IMR-90 (cell line): ENCODE measurements around the gene TMPRSS15. TPM values are rescaled to one million over a fixed set of nuclear protein-coding genes. Genes with fewer than 3 reads are reported as not detected.

ENCODE experiments used
- ATAC-seq: fragments of 200-7000 bp; cut with Tn5 transposase; 2 replicates; pipeline ENCODE4 v1.9.1; 2020; ENCODE audit warnings: low read depth, mild to moderate bottlenecking, moderate library complexity
- BruUV-seq: library from RNA; stranded (reverse); fragments of 400-500 nt; replicated peaks from 2 replicates; lab custom pipeline; 2021; lab: Mats Ljungman, UMichigan
- CTCF ChIA-PET: fragments of 300-600 bp; formaldehyde crosslinking; extraction: SDS; loops from one replicate; lab custom pipeline; 2021; ENCODE audit warnings: antibody characterized with exemption; lab: Yijun Ruan, JAX
- POLR2A ChIA-PET: fragments of 300-600 bp; sonication (Branson Sonifier 250); formaldehyde crosslinking; loops from one replicate; lab custom pipeline; 2022; ENCODE audit warnings: antibody characterized with exemption; ENCODE audit not compliant: unreplicated experiment; lab: Charles Lee
- DNase-seq: peaks from one replicate; pipeline ENCODE4 v3.0.0; 2013
- H2AFZ ChIP-seq: replicated peaks from 2 replicates; pipeline ENCODE3; 2013; ENCODE audit warnings: low read length, mild to moderate bottlenecking; ENCODE audit not compliant: poor library complexity
- H2AK5ac ChIP-seq: 2 replicates; pipeline ENCODE4 v1.6.1; 2013; ENCODE audit warnings: low read depth, low read length, inconsistent platforms
- H2AK9ac ChIP-seq: replicated peaks from 2 replicates; pipeline ENCODE3; 2013; ENCODE audit warnings: mild to moderate bottlenecking, low read depth, low read length, moderate library complexity; ENCODE audit not compliant: poor library complexity
- H2BK120ac ChIP-seq: 2 replicates; pipeline ENCODE4 v1.6.1; 2013; ENCODE audit warnings: low read depth, low read length, inconsistent platforms
- H2BK15ac ChIP-seq: 3 replicates; pipeline ENCODE4 v1.6.1; 2013; ENCODE audit warnings: low read depth, low read length, inconsistent platforms
- H2BK20ac ChIP-seq: 2 replicates; pipeline ENCODE4 v1.6.1; 2013; ENCODE audit warnings: low read depth, mild to moderate bottlenecking, inconsistent platforms, low read length, moderate library complexity
- H2BK5ac ChIP-seq: 2 replicates; pipeline ENCODE4 v1.6.1; 2013; ENCODE audit warnings: mild to moderate bottlenecking, low read depth, low read length, inconsistent platforms; ENCODE audit not compliant: poor library complexity, severe bottlenecking
- H3K14ac ChIP-seq: replicated peaks from 2 replicates; pipeline ENCODE4 v1.6.1; 2013; ENCODE audit warnings: low read depth, low read length, inconsistent platforms
- H3K18ac ChIP-seq: 2 replicates; pipeline ENCODE4 v1.6.1; 2013; ENCODE audit warnings: low read depth, low read length, control low read depth
- H3K23ac ChIP-seq: 2 replicates; pipeline ENCODE4 v1.6.1; 2013; ENCODE audit warnings: low read depth, low read length, inconsistent platforms
- H3K27ac ChIP-seq: 2 replicates; pipeline ENCODE4 v1.5.1; 2013; ENCODE audit warnings: mild to moderate bottlenecking, control low read depth, low read length; ENCODE audit not compliant: insufficient read depth
- H3K27me3 ChIP-seq: 2 replicates; pipeline ENCODE4 v1.6.1; 2013; ENCODE audit warnings: low read length; ENCODE audit not compliant: control insufficient read depth, insufficient read depth
- H3K36me3 ChIP-seq: 2 replicates; pipeline ENCODE4 v1.6.1; 2013; ENCODE audit warnings: low read length, mixed read lengths; ENCODE audit not compliant: control insufficient read depth, insufficient read depth
- H3K4ac ChIP-seq: 2 replicates; pipeline ENCODE4 v1.6.1; 2013; ENCODE audit warnings: low read depth, low read length, inconsistent platforms
- H3K4me1 ChIP-seq: 2 replicates; pipeline ENCODE4 v1.6.1; 2013; ENCODE audit warnings: low read length, mixed read lengths; ENCODE audit not compliant: control insufficient read depth, insufficient read depth
- H3K4me2 ChIP-seq: 2 replicates; pipeline ENCODE4 v1.6.1; 2013; ENCODE audit warnings: low read depth, mild to moderate bottlenecking, control low read depth, low read length, moderate library complexity
- H3K4me3 ChIP-seq: 2 replicates; pipeline ENCODE4 v1.5.1; 2013; ENCODE audit warnings: low read depth, mild to moderate bottlenecking, control low read depth, low read length, moderate library complexity; ENCODE audit not compliant: insufficient read depth
- H3K56ac ChIP-seq: 2 replicates; pipeline ENCODE4 v1.6.1; 2013; ENCODE audit warnings: low read length, inconsistent platforms; ENCODE audit not compliant: insufficient read depth; ENCODE audit errors: extremely low read depth
- H3K79me1 ChIP-seq, 2 experiments: 2 replicates each; pipeline ENCODE4 v1.6.1; 2013; ENCODE audit warnings: low read length in 2 of 2, inconsistent platforms in 1 of 2, low read depth in 1 of 2
- H3K9ac ChIP-seq: 2 replicates; pipeline ENCODE4 v1.6.1; 2013; ENCODE audit warnings: low read depth, low read length, control low read depth
- H3K9me1 ChIP-seq: 2 replicates; pipeline ENCODE4 v1.6.1; 2013; ENCODE audit warnings: low read length, inconsistent platforms; ENCODE audit not compliant: insufficient read depth
- H3K9me3 ChIP-seq: 2 replicates; pipeline ENCODE4 v1.6.1; 2013; ENCODE audit warnings: low read length; ENCODE audit not compliant: control insufficient read depth, insufficient read depth
- H4K20me1 ChIP-seq: 2 replicates; pipeline ENCODE4 v1.6.1; 2013; ENCODE audit warnings: low read length, inconsistent platforms; ENCODE audit not compliant: insufficient read depth
- H4K5ac ChIP-seq: 2 replicates; pipeline ENCODE4 v1.6.1; 2013; ENCODE audit warnings: mild to moderate bottlenecking, low read depth, low read length, control low read depth
- H4K8ac ChIP-seq, 2 experiments: 2 replicates each; pipeline ENCODE4 v1.6.1; 2013; ENCODE audit warnings: low read depth in 2 of 2, low read length in 2 of 2, control low read depth in 1 of 2, inconsistent platforms in 1 of 2
- H4K91ac ChIP-seq: 2 replicates; pipeline ENCODE4 v1.6.1; 2013; ENCODE audit warnings: low read depth, low read length, inconsistent platforms; ENCODE audit not compliant: insufficient read depth
- BHLHE40 ChIP-seq: fragments of 150-350 bp; IDR thresholded peaks from 2 replicates; pipeline ENCODE4 v1.6.1; 2016; ENCODE audit warnings: mild to moderate bottlenecking, low read depth, low read length
- CEBPB ChIP-seq: IDR thresholded peaks from 2 replicates; pipeline ENCODE4 v1.6.1; 2012; ENCODE audit warnings: low read depth, low read length, improper control_type of control experiment
- CHD1 ChIP-seq: IDR thresholded peaks from 2 replicates; pipeline ENCODE4 v1.6.1; 2012; ENCODE audit warnings: low read depth, low read length, improper control_type of control experiment
- FOS ChIP-seq: fragments of 150-350 bp; IDR thresholded peaks from 2 replicates; pipeline ENCODE4 v1.6.1; 2016; ENCODE audit warnings: low read depth, low read length
- MAFK ChIP-seq: IDR thresholded peaks from 2 replicates; pipeline ENCODE4 v1.6.1; 2012; ENCODE audit warnings: low read depth, low read length, improper control_type of control experiment
- MAZ ChIP-seq: IDR thresholded peaks from 2 replicates; pipeline ENCODE4 v1.6.1; 2012; ENCODE audit warnings: low read depth, mild to moderate bottlenecking, low read length, improper control_type of control experiment, moderate library complexity, borderline replicate concordance
- MXI1 ChIP-seq: IDR thresholded peaks from 2 replicates; pipeline ENCODE4 v1.6.1; 2012; ENCODE audit warnings: low read depth, mild to moderate bottlenecking, low read length, moderate library complexity, borderline replicate concordance
- NFE2L2 ChIP-seq: fragments of 150-350 bp; IDR thresholded peaks from 2 replicates; pipeline ENCODE4 v1.6.1; 2016; ENCODE audit warnings: low read depth, mild to moderate bottlenecking, low read length
- POLR2A ChIP-seq: IDR thresholded peaks from 2 replicates; pipeline ENCODE4 v1.6.1; 2012; ENCODE audit warnings: mild to moderate bottlenecking, low read depth, low read length
- RAD21 ChIP-seq: IDR thresholded peaks from 2 replicates; pipeline ENCODE4 v1.6.1; 2012; ENCODE audit warnings: low read length, improper control_type of control experiment
- RCOR1 ChIP-seq: IDR thresholded peaks from 2 replicates; pipeline ENCODE4 v1.6.1; 2012; ENCODE audit warnings: mild to moderate bottlenecking, low read length, improper control_type of control experiment; ENCODE audit not compliant: insufficient replicate concordance
- RFX5 ChIP-seq: IDR thresholded peaks from 2 replicates; pipeline ENCODE4 v1.8.0; 2012; ENCODE audit warnings: low read depth, mild to moderate bottlenecking, low read length, moderate library complexity
- SMC3 ChIP-seq: fragments of 150-350 bp; IDR thresholded peaks from 2 replicates; pipeline ENCODE4 v1.6.1; 2016; ENCODE audit warnings: low read depth, mild to moderate bottlenecking, antibody characterized with exemption, low read length, moderate library complexity
- WGBS, 2 experiments: methylation state at CpG; one replicate each; pipeline versions ENCODE4 v1.1.5 to v1.1.7; 2013; ENCODE audit warnings: missing lambda C conversion rate in 2 of 2; ENCODE audit not compliant: insufficient read length in 1 of 2; ENCODE audit errors: extremely low coverage in 2 of 2; 5-methylcytosine and 5-hydroxymethylcytosine counted together
- dilution Hi-C: fragments of 300-500 bp; cut with HindIII; formaldehyde crosslinking; loops from one replicate; pipeline ENCODE4 v1.14.3; 2018; ENCODE audit warnings: low sequenced_read_pairs; ENCODE audit not compliant: unreplicated experiment
- in situ Hi-C: fragments of 300-500 bp; cut with MboI; formaldehyde crosslinking; loops from 3 replicates; pipeline ENCODE4 v1.14.3; 2019; ENCODE audit warnings: low sequenced_read_pairs, inconsistent platforms, mixed read lengths
- intact Hi-C: fragments of 100-400 bp; cut with micrococcal nuclease; formaldehyde crosslinking; loops from 2 replicates; pipeline ENCODE4 v1.10.0; 2022
- polyA plus RNA-seq, 3 experiments: library from polyadenylated mRNA; depleted of rRNA; stranded (reverse); fragments of >200 nt; gene quantifications; 2 replicates each; pipeline ENCODE4 v1.2.3, GENCODE V29; 2012; ENCODE audit warnings: low replicate concordance in 1 of 3
- total RNA-seq: library from RNA; depleted of rRNA; stranded (reverse); fragments of >200 nt; gene quantifications from 2 replicates; pipeline ENCODE4 v1.2.3, GENCODE V29; 2012
- TF ChIP-seq, protein P1 (sequence below): conservative IDR thresholded peaks from 2 replicates; pipeline ENCODE4 v1.5.1; 2012; ENCODE audit warnings: mild to moderate bottlenecking, low read depth, low read length, improper control_type of control experiment
- TF ChIP-seq, protein P2 (sequence below): fragments of 150-350 bp; IDR thresholded peaks from 2 replicates; pipeline ENCODE4 v1.6.1; 2016; ENCODE audit warnings: low read depth, mild to moderate bottlenecking, low read length, moderate library complexity, borderline replicate concordance
- TF ChIP-seq, protein P3 (sequence below): fragments of 150-350 bp; IDR thresholded peaks from 2 replicates; pipeline ENCODE4 v1.6.1; 2017; ENCODE audit warnings: mild to moderate bottlenecking, antibody characterized with exemption, low read length, low read depth

TMPRSS15 gene
- total and polyA plus RNA-seq, 2 of the 4 experiments (the other 2 are of a cell fraction), result not detected

DNA sequence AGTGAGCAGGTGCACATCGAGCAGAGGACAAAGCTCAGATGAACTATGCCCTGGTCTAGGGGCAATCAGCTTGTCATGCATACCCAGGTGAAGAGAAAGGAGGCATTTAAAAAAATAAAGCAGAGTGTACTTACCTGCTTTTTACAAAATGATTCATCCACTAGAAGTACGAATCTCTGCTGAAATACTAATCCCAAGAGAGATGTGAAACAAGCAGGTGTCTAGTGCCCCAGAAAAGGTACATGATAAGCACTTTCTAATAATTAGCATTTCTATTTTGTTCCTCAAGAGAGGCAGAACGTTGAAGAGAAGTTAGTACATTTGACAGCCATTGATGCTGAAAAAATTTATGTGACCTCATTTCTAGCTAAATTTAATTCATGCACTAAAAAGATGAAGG lies 127.8 kb downstream of the TMPRSS15 start:
- no peak overlapping the region for H3K9ac ChIP-seq
- dilution Hi-C loops, result no loop called here
- H2AK5ac ChIP-seq, result no peak overlapping the region
- no peak overlapping the region for H3K4ac ChIP-seq
- ChIA-PET POLR2A (no interaction called here), CTCF (no interaction called here)
- ATAC-seq (no peak), DNase-seq (no peak)
- no peak overlapping the region for H3K14ac ChIP-seq
- no peak overlapping the region for H4K8ac ChIP-seq
- no peak overlapping the region for H2AK9ac ChIP-seq
- no peak overlapping the region for H3K18ac ChIP-seq
- no peak overlapping the region for H2BK15ac ChIP-seq
- no peak overlapping the region for H3K4me2 ChIP-seq
- H3K27me3 ChIP-seq, result no peaks in the 10 kb centered on the region
- no peaks in the 10 kb centered on the region for H3K4me1 ChIP-seq
- peaks cover 2% of the 10 kb centered on the region; the same call in 1 of the 2 replicates for H3K9me3 ChIP-seq
- no peak overlapping the region for H2BK5ac ChIP-seq
- H3K23ac ChIP-seq, result no peak overlapping the region
- H3K4me3 ChIP-seq, result no peak overlapping the region
- no TSS peak for BruUV-seq
- no peak overlapping the region for H3K27ac ChIP-seq
- no peaks in the 10 kb centered on the region for H3K36me3 ChIP-seq
- H3K56ac ChIP-seq, result no peak overlapping the region
- H2BK120ac ChIP-seq, result no peak overlapping the region
- no peak overlapping the region for H4K5ac ChIP-seq
- H3K9me1 ChIP-seq, result no peaks in the 10 kb centered on the region
- TF ChIP-seq POLR2A, result no peak
- TF ChIP-seq RAD21, result no peak
- TF ChIP-seq FOS, result no peak
- TF ChIP-seq BHLHE40, result no peak
- TF ChIP-seq, protein P1, sequence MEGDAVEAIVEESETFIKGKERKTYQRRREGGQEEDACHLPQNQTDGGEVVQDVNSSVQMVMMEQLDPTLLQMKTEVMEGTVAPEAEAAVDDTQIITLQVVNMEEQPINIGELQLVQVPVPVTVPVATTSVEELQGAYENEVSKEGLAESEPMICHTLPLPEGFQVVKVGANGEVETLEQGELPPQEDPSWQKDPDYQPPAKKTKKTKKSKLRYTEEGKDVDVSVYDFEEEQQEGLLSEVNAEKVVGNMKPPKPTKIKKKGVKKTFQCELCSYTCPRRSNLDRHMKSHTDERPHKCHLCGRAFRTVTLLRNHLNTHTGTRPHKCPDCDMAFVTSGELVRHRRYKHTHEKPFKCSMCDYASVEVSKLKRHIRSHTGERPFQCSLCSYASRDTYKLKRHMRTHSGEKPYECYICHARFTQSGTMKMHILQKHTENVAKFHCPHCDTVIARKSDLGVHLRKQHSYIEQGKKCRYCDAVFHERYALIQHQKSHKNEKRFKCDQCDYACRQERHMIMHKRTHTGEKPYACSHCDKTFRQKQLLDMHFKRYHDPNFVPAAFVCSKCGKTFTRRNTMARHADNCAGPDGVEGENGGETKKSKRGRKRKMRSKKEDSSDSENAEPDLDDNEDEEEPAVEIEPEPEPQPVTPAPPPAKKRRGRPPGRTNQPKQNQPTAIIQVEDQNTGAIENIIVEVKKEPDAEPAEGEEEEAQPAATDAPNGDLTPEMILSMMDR, result no peak
- TF ChIP-seq MXI1, result no peak
- no peak for TF ChIP-seq SMC3
- TF ChIP-seq, protein P2, sequence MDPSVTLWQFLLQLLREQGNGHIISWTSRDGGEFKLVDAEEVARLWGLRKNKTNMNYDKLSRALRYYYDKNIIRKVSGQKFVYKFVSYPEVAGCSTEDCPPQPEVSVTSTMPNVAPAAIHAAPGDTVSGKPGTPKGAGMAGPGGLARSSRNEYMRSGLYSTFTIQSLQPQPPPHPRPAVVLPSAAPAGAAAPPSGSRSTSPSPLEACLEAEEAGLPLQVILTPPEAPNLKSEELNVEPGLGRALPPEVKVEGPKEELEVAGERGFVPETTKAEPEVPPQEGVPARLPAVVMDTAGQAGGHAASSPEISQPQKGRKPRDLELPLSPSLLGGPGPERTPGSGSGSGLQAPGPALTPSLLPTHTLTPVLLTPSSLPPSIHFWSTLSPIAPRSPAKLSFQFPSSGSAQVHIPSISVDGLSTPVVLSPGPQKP, result no peak
- TF ChIP-seq MAFK, result no peak
- TF ChIP-seq CEBPB, result no peak
- no peak for TF ChIP-seq RCOR1
- TF ChIP-seq, protein P3, sequence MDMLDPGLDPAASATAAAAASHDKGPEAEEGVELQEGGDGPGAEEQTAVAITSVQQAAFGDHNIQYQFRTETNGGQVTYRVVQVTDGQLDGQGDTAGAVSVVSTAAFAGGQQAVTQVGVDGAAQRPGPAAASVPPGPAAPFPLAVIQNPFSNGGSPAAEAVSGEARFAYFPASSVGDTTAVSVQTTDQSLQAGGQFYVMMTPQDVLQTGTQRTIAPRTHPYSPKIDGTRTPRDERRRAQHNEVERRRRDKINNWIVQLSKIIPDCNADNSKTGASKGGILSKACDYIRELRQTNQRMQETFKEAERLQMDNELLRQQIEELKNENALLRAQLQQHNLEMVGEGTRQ, result no peak
- no peak for TF ChIP-seq NFE2L2
- TF ChIP-seq RFX5, result no peak
- no peak for TF ChIP-seq MAZ
- no peak for TF ChIP-seq CHD1
- in situ Hi-C loops, result no loop called here
- no peaks in the 10 kb centered on the region for H3K79me1 ChIP-seq
- intact Hi-C loops, result no loop called here
- H4K91ac ChIP-seq, result no peak overlapping the region
- no peaks in the 10 kb centered on the region for H4K20me1 ChIP-seq
- WGBS, 2 experiments, result no CpG with 5 or more reads among the region's 3 CpGs
- H2AFZ ChIP-seq, result no peak overlapping the region
- no peak overlapping the region for H2BK20ac ChIP-seq
